Smooth muscle cell of the pulmonary artery (primary cell): ENCODE measurements around the gene DHRS4. TPM values are rescaled to one million over a fixed set of nuclear protein-coding genes. Genes with fewer than 3 reads are reported as not detected.

Experiments
- total RNA-seq: library from RNA; depleted of rRNA; stranded (reverse); fragments of >200 nt; gene quantifications from 2 replicates; pipeline ENCODE4 v1.2.3, GENCODE V29; 2014

The DHRS4 gene
- 41.7 and 45.9 TPM in 2 replicates for total RNA-seq

GRCh38 chr14:23953464-23954278 lies at the start of gene DHRS4:
TSS of gene DHRS4 (plus strand) at chr14:23953770. CDS start at chr14:23953789, 19 bp downstream.

GRCh38 chr14:23988607-23989363 lies 35.2 kb downstream of the DHRS4 start, which contains the start of gene DHRS4L2:
TSS of gene DHRS4L2 (plus strand) at chr14:23988929. CDS start at chr14:23988948, 19 bp downstream.

Other genes starting within 250 kb of the DHRS4 start
- gene DHRS4L2, start 35.2 kb downstream of the DHRS4 start, total RNA-seq: 8.4 and 11.5 TPM in 2 replicates
- gene CARMIL3, start 98.2 kb downstream of the DHRS4 start, total RNA-seq: 0.17 TPM in 1 of 2 replicates, not detected in the other
- gene CPNE6, start 117.8 kb downstream of the DHRS4 start, total RNA-seq: not detected in 2 replicates
- 26.8 and 35.3 TPM in 2 replicates for gene PCK2, start 140.5 kb downstream of the DHRS4 start, total RNA-seq
- 50.9 and 56.8 TPM in 2 replicates for gene DCAF11, start 161.0 kb downstream of the DHRS4 start, total RNA-seq
- gene NRL, start 161.2 kb downstream of the DHRS4 start, total RNA-seq: 0.65 and 0.96 TPM in 2 replicates
- gene FITM1, start 176.9 kb downstream of the DHRS4 start, total RNA-seq: 0.20 TPM in 2 replicates
- gene PSME1, start 182.4 kb downstream of the DHRS4 start, total RNA-seq: 87.2 and 96.2 TPM in 2 replicates
- gene EMC9, start 187.8 kb downstream of the DHRS4 start, total RNA-seq: 11.4 and 14.0 TPM in 2 replicates
- 58.8 and 64.5 TPM in 2 replicates for gene PSME2, start 192.8 kb downstream of the DHRS4 start, total RNA-seq
- 26.7 and 35.1 TPM in 2 replicates for gene RNF31, start 193.7 kb downstream of the DHRS4 start, total RNA-seq
- gene IRF9, start 207.5 kb downstream of the DHRS4 start, total RNA-seq: 54.0 and 57.1 TPM in 2 replicates
- 0.65 and 1.2 TPM in 2 replicates for gene REC8, start 218.3 kb downstream of the DHRS4 start, total RNA-seq
- gene IPO4, start 235.0 kb downstream of the DHRS4 start, total RNA-seq: 42.3 and 84.2 TPM in 2 replicates
- 102 and 113 TPM in 2 replicates for gene TM9SF1, start 241.7 kb downstream of the DHRS4 start, total RNA-seq